Right lobe of liver (tissue), 6 donors: ENCODE data around the gene GPR84. TPM values are rescaled to one million over a fixed set of nuclear protein-coding genes. Genes with fewer than 3 reads are reported as not detected.
"Not testable (repeated sequence)": the region's sequence is repeated elsewhere in the genome, so short reads cannot be mapped to it uniquely, and the experiment has no call there.

Experiments used
- ATAC-seq, 4 donors: fragments of 200-7000 bp; cut with Tn5 transposase; one replicate each; pipeline ENCODE4 v1.9.1; 2020; ENCODE audit warnings: mild to moderate bottlenecking in 4 of 4, moderate library complexity in 4 of 4
- DNase-seq, 3 donors: peaks; one replicate each; pipeline ENCODE4 v3.0.0-alpha.2; 2020
- H3K27ac ChIP-seq, 3 donors: fragments of 200-600 bp; one replicate each; pipeline ENCODE4 v1.8.0; 2022
- H3K27me3 ChIP-seq, 2 donors: fragments of 200-600 bp; one replicate each; pipeline ENCODE4 v1.8.0; 2022
- H3K36me3 ChIP-seq, 4 donors: fragments of 200-600 bp; sonication (generic) in 1 of 4; one replicate each; pipeline versions ENCODE4 v1.5.1 to v1.8.0; 2017 to 2022; ENCODE audit warnings: control low read depth in 1 of 4
- H3K4me1 ChIP-seq, 4 donors: fragments of 200-600 bp; sonication (generic) in 1 of 4; one replicate each; pipeline versions ENCODE4 v1.5.1 to v1.8.0; 2017 to 2022; ENCODE audit warnings: control low read depth in 1 of 4
- H3K4me3 ChIP-seq, 3 donors: fragments of 200-600 bp; one replicate each; pipeline ENCODE4 v1.8.0; 2022
- H3K9me3 ChIP-seq, 4 donors: fragments of 200-600 bp; sonication (generic) in 1 of 4; one replicate each; pipeline versions ENCODE4 v1.5.1 to v1.8.0; 2017 to 2022; ENCODE audit warnings: control low read depth in 1 of 4
- CTCF ChIP-seq, 4 donors: fragments of 200-600 bp in 3 of 4; fragments of 450-650 bp in 1 of 4; IDR thresholded peaks; one replicate each; pipeline versions ENCODE4 v1.5.1 to v1.8.0; 2016 to 2022; ENCODE audit warnings: antibody characterized with exemption in 4 of 4, mild to moderate bottlenecking in 2 of 4
- POLR2A ChIP-seq: fragments of 450-650 bp; IDR thresholded peaks from one replicate; pipeline ENCODE4 v1.6.1; 2017; ENCODE audit warnings: antibody characterized with exemption, mild to moderate bottlenecking
- WGBS: methylation state at CpG from one replicate; pipeline ENCODE4 v1.1.6; 2018; ENCODE audit warnings: low coverage, low lambda C conversion rate; ENCODE audit not compliant: insufficient coverage; ENCODE audit errors: missing lambda C conversion rate; 5-methylcytosine and 5-hydroxymethylcytosine counted together
- intact Hi-C, 2 donors: fragments of 100-400 bp; cut with DNase I; formaldehyde crosslinking; loops; one replicate each; pipeline versions ENCODE4 v1.11.2 to v1.14.1; 2022
- total RNA-seq, 6 experiments: library from RNA; depleted of rRNA in 2 of 6; stranded (reverse); fragments of >200 nt in 2 of 6; fragmentation: NEBNext Ultra II Directional in 3 of 6; extraction: Animal tissue kit (Norgen Biotek cat#: 25700) in 3 of 6; gene quantifications; one replicate each; pipeline versions ENCODE4 v1.1.0 to v1.2.4, GENCODE V29; 2016 to 2023
- donor health status: DM: no; HTN: yes; CAD: no.
- donor health status: DM: no; HTN: no; CAD: no.
- donor health status: DM: no; HTN: no; CAD: no.
- donor health status: DM: no; HTN: yes; CAD: no.
- donor health status: DM: no; HTN: yes; CAD: no.

GPR84 gene
- total RNA-seq, 6 experiments from 2014 or later = 0.35 TPM; not detected in 5

DNA sequence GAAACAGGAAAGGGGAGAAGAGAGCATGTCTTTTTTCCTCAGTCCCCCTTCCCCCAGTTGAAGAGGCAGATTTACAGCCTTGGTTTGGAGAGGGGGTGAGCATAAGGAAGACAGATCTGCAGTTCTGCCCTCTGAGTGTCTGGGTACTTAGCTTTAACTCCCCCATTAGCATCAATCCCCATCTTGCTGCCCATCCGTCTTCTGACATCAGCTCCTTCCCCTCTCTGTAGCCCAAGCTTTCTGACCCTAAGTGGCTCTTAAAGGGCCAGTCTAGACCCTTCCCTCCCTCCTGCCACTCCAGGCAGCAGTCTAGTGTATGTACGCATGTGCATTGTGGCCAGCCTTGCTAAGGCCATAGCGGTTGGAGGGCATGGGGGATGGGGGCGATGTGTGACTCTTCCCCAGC, 7.3 kb downstream of the GPR84 start:
- Histone ChIP-seq H3K36me3 (no peaks in the 10 kb centered on the region), H3K4me3 (no peak overlapping the region), H3K9me3 (no peaks in the 10 kb centered on the region), H3K4me1 (peaks cover 0 to 30% (median 6%) of the 10 kb centered on the region in 4 donors), H3K27me3 (no peaks in the 10 kb centered on the region), H3K27ac (no peak overlapping the region)
- TF ChIP-seq CTCF (IDR thresholded peaks at IDR 0.05) (no peak), POLR2A (no peak)
- DNase-seq (no peak), ATAC-seq (no peak)
- intact Hi-C loops = no loop called here
- 95% methylated on average over 4 of the region's 4 CpGs for WGBS

DNA sequence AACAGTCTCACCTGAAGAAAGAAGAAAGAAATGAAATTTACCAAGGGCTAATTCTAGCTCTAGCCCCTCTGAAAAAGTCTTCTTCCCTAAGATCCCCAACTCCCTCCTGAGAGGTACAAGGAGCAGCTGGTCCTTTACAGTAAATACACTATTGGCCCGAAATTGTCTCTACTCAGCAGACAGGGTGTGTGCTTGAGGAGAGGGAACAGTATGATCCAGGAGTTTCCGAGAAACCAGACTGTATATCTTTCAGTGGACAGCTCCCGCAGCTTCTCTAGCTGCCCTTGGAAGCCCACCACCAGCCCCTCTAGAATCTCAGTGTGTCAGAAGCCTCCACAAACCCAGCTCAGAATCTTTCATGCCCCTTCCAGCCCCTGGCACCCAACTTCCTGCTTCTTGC, 8.1 kb downstream of the GPR84 start:
- no peaks in the 10 kb centered on the region for H3K9me3 ChIP-seq
- peaks cover 0 to 31% (median 7%) of the 10 kb centered on the region in 4 donors for H3K4me1 ChIP-seq
- no peak for TF ChIP-seq CTCF (IDR thresholded peaks at IDR 0.05)
- no peak for TF ChIP-seq POLR2A
- no peaks in the 10 kb centered on the region for H3K27me3 ChIP-seq
- intact Hi-C loops = no loop called here
- peaks cover 0 to 4% (median under 1%) of the 10 kb centered on the region in 4 donors for H3K36me3 ChIP-seq
- 94% methylated on average over 2 of the region's 3 CpGs for WGBS
- DNase-seq (no peak), ATAC-seq (no peak)
- no peak overlapping the region for H3K27ac ChIP-seq
- no peak overlapping the region for H3K4me3 ChIP-seq

DNA sequence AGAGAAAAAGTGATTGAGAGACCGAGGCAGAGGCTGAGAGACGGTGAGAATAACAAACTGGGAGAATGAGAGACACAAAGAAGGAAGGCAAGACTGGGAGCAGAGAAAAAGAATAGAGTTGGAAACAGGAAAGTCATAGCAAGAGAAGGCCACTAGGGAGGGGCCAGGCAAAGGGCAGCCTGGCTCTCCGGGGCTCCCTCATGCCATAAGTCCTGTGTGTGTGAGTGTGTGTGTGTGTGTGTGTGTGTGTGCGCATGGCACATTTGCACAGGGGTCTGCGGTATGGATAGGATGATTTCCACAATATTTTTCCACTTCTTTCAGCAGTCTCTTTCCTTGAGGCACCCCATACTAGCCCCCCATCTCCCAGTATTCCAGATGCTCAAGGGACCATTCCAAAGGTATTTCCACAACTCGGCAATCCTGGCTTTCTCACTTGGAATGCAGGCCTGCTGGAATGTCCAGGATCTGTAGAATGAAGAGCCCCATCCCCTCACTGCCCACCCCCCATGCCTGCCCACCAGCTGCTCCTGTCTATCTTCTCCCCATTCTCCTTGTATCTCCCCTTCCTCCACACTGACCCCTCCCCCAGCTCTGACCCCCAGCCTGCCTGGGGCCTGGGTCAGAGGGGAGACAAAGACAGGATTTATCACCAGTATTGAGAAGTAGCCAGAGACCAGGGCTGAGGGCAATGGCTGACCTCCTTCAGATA, 9.0 kb downstream of the GPR84 start:
- TF ChIP-seq CTCF (IDR thresholded peaks at IDR 0.05) = no peak
- no peak for TF ChIP-seq POLR2A
- Histone ChIP-seq H3K9me3 (no peaks in the 10 kb centered on the region), H3K27ac (peak overlapping the region in 1 of 3 donors; percentile 86), H3K4me1 (peaks cover 0 to 31% (median 7%) of the 10 kb centered on the region in 4 donors), H3K36me3 (peaks cover 0 to 12% (median 5%) of the 10 kb centered on the region in 4 donors), H3K27me3 (no peaks in the 10 kb centered on the region), H3K4me3 (no peak overlapping the region)
- ATAC-seq (no peak), DNase-seq (no peak)
- intact Hi-C loops = no loop called here
- WGBS = 53% methylated on average over 2 of the region's 6 CpGs

DNA sequence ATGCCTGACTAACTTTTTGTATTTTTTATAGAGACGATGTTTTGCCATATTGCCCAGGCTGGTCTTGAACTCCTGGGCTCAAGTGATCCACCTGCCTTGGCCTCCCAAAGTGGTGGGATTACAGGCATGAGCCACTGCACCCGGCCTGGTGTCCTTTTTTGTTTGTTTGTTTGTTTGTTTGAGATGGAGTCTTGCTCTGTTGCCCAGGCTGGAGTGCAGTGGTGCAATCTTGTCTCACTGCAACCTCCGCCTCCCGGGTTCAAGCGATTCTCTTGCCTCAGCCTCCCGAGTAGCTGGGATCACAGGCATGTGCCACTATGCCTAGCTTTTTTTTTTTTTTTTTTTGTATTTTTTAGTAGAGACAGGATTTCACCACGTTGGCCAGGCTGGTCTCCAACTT, 10.0 kb downstream of the GPR84 start:
- Histone ChIP-seq H3K27ac (peak overlapping the region; percentile 62 to 86 (median 82)), H3K36me3 (peaks cover 0 to 22% (median 12%) of the 10 kb centered on the region in 4 donors), H3K4me1 (peaks cover 0 to 31% (median 7%) of the 10 kb centered on the region in 4 donors)
- H3K9me3 ChIP-seq, ATAC-seq, DNase-seq, intact Hi-C loops, H3K27me3 ChIP-seq, H3K4me3 ChIP-seq: not testable (repeated sequence)
- WGBS = 44% methylated on average over 7 of the region's 7 CpGs
